Liver (tissue), 9 donors: ENCODE results near the gene GPR152. TPM values are rescaled to one million over a fixed set of nuclear protein-coding genes. Genes with fewer than 3 reads are reported as not detected.

ENCODE experiments used
- DNase-seq: peaks from one replicate; pipeline ENCODE4 v3.0.0-alpha.2; 2017; ENCODE audit warnings: low spot score
- H3K27ac ChIP-seq, 2 donors: one replicate each; pipeline ENCODE4 v1.7.0; 2013; ENCODE audit warnings: inconsistent platforms in 2 of 2, low read length in 2 of 2, control low read depth in 1 of 2, low read depth in 1 of 2, mild to moderate bottlenecking in 1 of 2
- H3K27me3 ChIP-seq, 4 donors: one replicate each; pipeline versions ENCODE4 v1.6.1 to v1.7.0; 2013; ENCODE audit warnings: low read length in 3 of 4, inconsistent platforms in 1 of 4, mild to moderate bottlenecking in 1 of 4, moderate library complexity in 1 of 4; ENCODE audit not compliant: control insufficient read depth in 4 of 4, insufficient read depth in 4 of 4
- H3K36me3 ChIP-seq, 4 donors: one replicate each; pipeline versions ENCODE4 v1.6.1 to v1.7.0; 2013; ENCODE audit warnings: low read length in 3 of 4, mild to moderate bottlenecking in 3 of 4, low read depth in 1 of 4, moderate library complexity in 1 of 4; ENCODE audit not compliant: control insufficient read depth in 4 of 4, insufficient read depth in 3 of 4
- H3K4me1 ChIP-seq, 4 donors: one replicate each; pipeline versions ENCODE4 v1.6.1 to v1.7.0; 2013; ENCODE audit warnings: low read length in 3 of 4, mild to moderate bottlenecking in 3 of 4, moderate library complexity in 1 of 4; ENCODE audit not compliant: control insufficient read depth in 4 of 4, insufficient read depth in 4 of 4
- H3K4me3 ChIP-seq, 3 donors: one replicate each; pipeline versions ENCODE4 v1.6.1 to v1.7.0; 2013; ENCODE audit warnings: low read length in 3 of 3, control low read depth in 1 of 3, low read depth in 1 of 3, mild to moderate bottlenecking in 1 of 3
- H3K9ac ChIP-seq, 2 donors: one replicate each; pipeline ENCODE4 v1.7.0; 2013; ENCODE audit warnings: low read length in 2 of 2, mild to moderate bottlenecking in 2 of 2, moderate library complexity in 2 of 2, control low read depth in 1 of 2, low read depth in 1 of 2
- H3K9me3 ChIP-seq, 4 donors: one replicate each; pipeline versions ENCODE4 v1.6.1 to v1.7.0; 2013; ENCODE audit warnings: low read length in 3 of 4; ENCODE audit not compliant: control insufficient read depth in 4 of 4
- EGR1 ChIP-seq, 2 donors: IDR thresholded peaks; 2 replicates each; pipeline ENCODE4 v1.6.1; 2016 to 2018; ENCODE audit warnings: antibody characterized with exemption in 2 of 2, low read depth in 2 of 2
- FOXA1 ChIP-seq: IDR thresholded peaks from 2 replicates; pipeline ENCODE4 v1.6.1; 2016; ENCODE audit warnings: antibody characterized with exemption
- GABPA ChIP-seq, 2 donors: IDR thresholded peaks in 1 of 2; conservative IDR thresholded peaks in 1 of 2; 2 replicates each; pipeline ENCODE4 v1.6.1; 2016; ENCODE audit warnings: antibody characterized with exemption in 2 of 2, mild to moderate bottlenecking in 1 of 2, moderate library complexity in 1 of 2
- JUND ChIP-seq, 2 donors: IDR thresholded peaks; 2 replicates each; pipeline ENCODE4 v1.6.1; 2016; ENCODE audit warnings: antibody characterized with exemption in 2 of 2
- RAD21 ChIP-seq, 2 donors: IDR thresholded peaks; 2 replicates each; pipeline ENCODE4 v1.6.1; 2016; ENCODE audit warnings: antibody characterized with exemption in 2 of 2, mild to moderate bottlenecking in 2 of 2
- RXRA ChIP-seq, 2 donors: IDR thresholded peaks; 2 replicates each; pipeline ENCODE4 v1.6.1; 2017 to 2018; ENCODE audit warnings: antibody characterized with exemption in 2 of 2, mild to moderate bottlenecking in 1 of 2
- SP1 ChIP-seq: IDR thresholded peaks from 2 replicates; pipeline ENCODE4 v1.6.1; 2018; ENCODE audit warnings: antibody characterized with exemption, mild to moderate bottlenecking
- TAF1 ChIP-seq: conservative IDR thresholded peaks from 2 replicates; pipeline ENCODE4 v1.6.1; 2016; ENCODE audit warnings: antibody characterized with exemption, mild to moderate bottlenecking
- YY1 ChIP-seq: IDR thresholded peaks from 2 replicates; pipeline ENCODE4 v1.6.1; 2016; ENCODE audit warnings: antibody characterized with exemption, mild to moderate bottlenecking
- WGBS: extraction: QIAGEN DNeasy Blood & Tissue Kit; methylation state at CpG from one replicate; pipeline ENCODE4 v1.1.7; 2013; 5-methylcytosine and 5-hydroxymethylcytosine counted together
- polyA plus RNA-seq, 2 donors: library from polyadenylated mRNA; stranded (reverse) in 1 of 2; unstranded in 1 of 2; fragments of 200-250 nt in 1 of 2; fragments of >200 nt in 1 of 2; fragmentation: Nextera tagmentation in 1 of 2; extraction: Ambion mirVana in 1 of 2; gene quantifications; one replicate each; pipeline versions ENCODE4 v1.2.1 to v1.2.3, GENCODE V29; 2013 to 2015
- total RNA-seq, 2 donors: library from RNA; depleted of rRNA; stranded (reverse); fragments of >200 nt; gene quantifications; one replicate each; pipeline ENCODE4 v1.2.3, GENCODE V29; 2014
- TF ChIP-seq, protein P1 (sequence below): IDR thresholded peaks from 2 replicates; pipeline ENCODE4 v1.6.1; 2016; ENCODE audit warnings: antibody characterized with exemption
- TF ChIP-seq, protein P2 (sequence below): fragments of 150-350 bp; IDR thresholded peaks from 2 replicates; pipeline ENCODE4 v1.5.1; 2017; ENCODE audit warnings: improper control_type of control experiment, low read depth, low read length; ENCODE audit not compliant: missing input control
- TF ChIP-seq, protein P3 (sequence below): IDR thresholded peaks from 2 replicates; pipeline ENCODE4 v1.6.1; 2016; ENCODE audit warnings: antibody characterized with exemption, mild to moderate bottlenecking
- TF ChIP-seq, protein P4 (sequence below): IDR thresholded peaks from 2 replicates; pipeline ENCODE4 v1.6.1; 2016; ENCODE audit warnings: antibody characterized with exemption
- donor health status: healthy.
- donor health status: healthy.
- donor health status: healthy.
- donor health status: healthy.
- donor health status: healthy.

Gene GPR152
- total and polyA plus RNA-seq, 4 donors = not detected

DNA sequence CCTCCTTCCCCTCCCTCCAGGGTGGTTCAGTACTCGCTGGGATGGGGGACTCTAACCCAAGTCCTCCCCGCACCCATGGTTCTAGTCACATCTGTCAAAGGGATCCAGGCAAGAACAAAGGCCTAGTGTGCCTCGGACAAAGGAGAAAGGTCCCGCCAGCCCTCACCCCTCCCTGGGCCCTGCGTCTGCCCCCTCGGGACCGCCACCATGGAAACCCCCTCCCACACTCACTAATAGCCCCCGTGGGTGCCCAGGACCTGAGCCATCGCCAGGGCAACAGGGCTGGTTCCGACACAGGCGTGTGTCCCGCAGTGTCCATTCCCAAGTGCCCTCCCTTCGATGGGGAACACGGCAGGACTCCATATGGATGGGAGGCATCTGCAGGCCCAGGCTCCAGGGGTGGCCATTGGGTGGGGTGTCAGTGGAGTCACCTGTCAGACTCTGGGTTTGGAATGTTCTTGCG, 42.1 kb downstream of the GPR152 start:
- no peak overlapping the region for H3K9ac ChIP-seq
- no peaks in the 10 kb centered on the region for H3K9me3 ChIP-seq
- H3K27me3 ChIP-seq = no peaks in the 10 kb centered on the region
- H3K36me3 ChIP-seq = no peaks in the 10 kb centered on the region
- WGBS = 68% methylated on average over 15 of the region's 15 CpGs
- no peak overlapping the region for H3K4me3 ChIP-seq
- no peak for DNase-seq
- no peak overlapping the region for H3K27ac ChIP-seq
- TF ChIP-seq FOXA1 (no peak), GABPA (IDR thresholded peaks at IDR 0.05 in 1 of 2, conservative IDR thresholded peaks at IDR 0.05 in 1 of 2) (no peak), SP1 (no peak)
- TF ChIP-seq, protein P1, sequence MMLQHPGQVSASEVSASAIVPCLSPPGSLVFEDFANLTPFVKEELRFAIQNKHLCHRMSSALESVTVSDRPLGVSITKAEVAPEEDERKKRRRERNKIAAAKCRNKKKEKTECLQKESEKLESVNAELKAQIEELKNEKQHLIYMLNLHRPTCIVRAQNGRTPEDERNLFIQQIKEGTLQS = no peak
- peaks cover 0 to 7% (median 1%) of the 10 kb centered on the region in 4 donors for H3K4me1 ChIP-seq

DNA sequence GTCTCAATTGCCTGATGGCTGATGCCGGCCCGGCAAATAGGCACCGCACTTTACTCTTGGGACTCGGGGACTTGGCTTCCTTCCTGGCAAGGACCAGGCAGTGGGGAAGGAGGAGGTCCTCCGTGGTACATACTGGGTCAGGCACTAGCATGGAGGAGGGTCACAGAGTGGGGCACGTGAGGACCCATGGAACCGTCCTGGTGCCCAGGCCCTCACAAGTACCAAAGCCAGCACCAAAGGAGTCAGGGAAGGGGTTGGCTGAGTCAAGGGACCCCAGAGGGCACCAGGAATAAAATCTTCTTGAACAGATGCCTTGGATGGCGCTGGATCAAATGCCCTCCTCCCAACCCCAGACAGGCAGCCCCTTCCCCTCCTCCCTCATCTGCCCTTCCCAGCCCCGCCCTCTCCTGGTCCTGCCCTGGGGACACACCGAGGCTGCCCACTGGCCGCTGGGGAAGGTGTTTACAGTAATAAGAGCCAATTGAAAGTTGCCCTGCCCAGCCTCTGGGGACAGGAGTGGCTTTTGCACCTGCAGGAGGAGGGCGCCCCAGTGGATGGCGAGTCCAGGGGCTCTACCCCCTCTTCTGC, 42.7 kb downstream of the GPR152 start:
- Histone ChIP-seq H3K27me3 (no peaks in the 10 kb centered on the region), H3K9me3 (no peaks in the 10 kb centered on the region), H3K9ac (no peak overlapping the region), H3K4me1 (peaks cover 0 to 4% (median 0%) of the 10 kb centered on the region in 4 donors), H3K36me3 (no peaks in the 10 kb centered on the region), H3K4me3 (no peak overlapping the region), H3K27ac (peak overlapping the region in 1 of 2 donors; percentile 5)
- TF ChIP-seq, protein P2, sequence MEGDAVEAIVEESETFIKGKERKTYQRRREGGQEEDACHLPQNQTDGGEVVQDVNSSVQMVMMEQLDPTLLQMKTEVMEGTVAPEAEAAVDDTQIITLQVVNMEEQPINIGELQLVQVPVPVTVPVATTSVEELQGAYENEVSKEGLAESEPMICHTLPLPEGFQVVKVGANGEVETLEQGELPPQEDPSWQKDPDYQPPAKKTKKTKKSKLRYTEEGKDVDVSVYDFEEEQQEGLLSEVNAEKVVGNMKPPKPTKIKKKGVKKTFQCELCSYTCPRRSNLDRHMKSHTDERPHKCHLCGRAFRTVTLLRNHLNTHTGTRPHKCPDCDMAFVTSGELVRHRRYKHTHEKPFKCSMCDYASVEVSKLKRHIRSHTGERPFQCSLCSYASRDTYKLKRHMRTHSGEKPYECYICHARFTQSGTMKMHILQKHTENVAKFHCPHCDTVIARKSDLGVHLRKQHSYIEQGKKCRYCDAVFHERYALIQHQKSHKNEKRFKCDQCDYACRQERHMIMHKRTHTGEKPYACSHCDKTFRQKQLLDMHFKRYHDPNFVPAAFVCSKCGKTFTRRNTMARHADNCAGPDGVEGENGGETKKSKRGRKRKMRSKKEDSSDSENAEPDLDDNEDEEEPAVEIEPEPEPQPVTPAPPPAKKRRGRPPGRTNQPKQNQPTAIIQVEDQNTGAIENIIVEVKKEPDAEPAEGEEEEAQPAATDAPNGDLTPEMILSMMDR = no peak
- TF ChIP-seq RAD21 (IDR thresholded peaks at IDR 0.05) (no peak), EGR1 (IDR thresholded peaks at IDR 0.05; ENCODE audit: low read depth in 2 of 2) (no peak), FOXA1 (no peak)
- no peak for DNase-seq
- 27% methylated on average over 13 of the region's 13 CpGs for WGBS

DNA sequence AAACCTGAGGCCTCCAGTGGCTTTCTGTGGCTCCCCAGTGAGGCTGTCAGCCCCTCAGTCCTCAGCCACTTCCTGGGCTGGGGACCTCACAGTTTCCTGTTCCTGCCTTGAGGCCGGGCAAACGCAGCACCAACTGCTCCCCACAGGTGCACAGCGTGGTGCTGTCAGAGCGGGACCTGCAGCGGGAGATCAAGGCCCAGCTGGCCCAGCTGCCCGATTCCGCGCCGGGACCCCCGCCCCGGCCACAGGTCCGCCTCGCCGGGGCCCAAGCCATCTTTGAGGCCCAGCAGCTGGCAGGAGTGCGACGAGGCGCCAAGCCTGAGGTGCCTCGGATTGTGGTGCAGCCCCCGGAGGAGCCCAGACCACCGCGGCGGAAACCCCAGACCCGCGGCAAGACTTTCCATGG, 43.3 kb downstream of the GPR152 start:
- peaks cover 0 to 3% (median 0%) of the 10 kb centered on the region in 4 donors for H3K4me1 ChIP-seq
- no peak overlapping the region for H3K9ac ChIP-seq
- H3K27me3 ChIP-seq = no peaks in the 10 kb centered on the region
- no peak overlapping the region for H3K27ac ChIP-seq
- TF ChIP-seq JUND (IDR thresholded peaks at IDR 0.05) (no peak), SP1 (no peak), YY1 (no peak), TAF1 (no peak), RXRA (IDR thresholded peaks at IDR 0.05) (no peak)
- TF ChIP-seq, protein P3, sequence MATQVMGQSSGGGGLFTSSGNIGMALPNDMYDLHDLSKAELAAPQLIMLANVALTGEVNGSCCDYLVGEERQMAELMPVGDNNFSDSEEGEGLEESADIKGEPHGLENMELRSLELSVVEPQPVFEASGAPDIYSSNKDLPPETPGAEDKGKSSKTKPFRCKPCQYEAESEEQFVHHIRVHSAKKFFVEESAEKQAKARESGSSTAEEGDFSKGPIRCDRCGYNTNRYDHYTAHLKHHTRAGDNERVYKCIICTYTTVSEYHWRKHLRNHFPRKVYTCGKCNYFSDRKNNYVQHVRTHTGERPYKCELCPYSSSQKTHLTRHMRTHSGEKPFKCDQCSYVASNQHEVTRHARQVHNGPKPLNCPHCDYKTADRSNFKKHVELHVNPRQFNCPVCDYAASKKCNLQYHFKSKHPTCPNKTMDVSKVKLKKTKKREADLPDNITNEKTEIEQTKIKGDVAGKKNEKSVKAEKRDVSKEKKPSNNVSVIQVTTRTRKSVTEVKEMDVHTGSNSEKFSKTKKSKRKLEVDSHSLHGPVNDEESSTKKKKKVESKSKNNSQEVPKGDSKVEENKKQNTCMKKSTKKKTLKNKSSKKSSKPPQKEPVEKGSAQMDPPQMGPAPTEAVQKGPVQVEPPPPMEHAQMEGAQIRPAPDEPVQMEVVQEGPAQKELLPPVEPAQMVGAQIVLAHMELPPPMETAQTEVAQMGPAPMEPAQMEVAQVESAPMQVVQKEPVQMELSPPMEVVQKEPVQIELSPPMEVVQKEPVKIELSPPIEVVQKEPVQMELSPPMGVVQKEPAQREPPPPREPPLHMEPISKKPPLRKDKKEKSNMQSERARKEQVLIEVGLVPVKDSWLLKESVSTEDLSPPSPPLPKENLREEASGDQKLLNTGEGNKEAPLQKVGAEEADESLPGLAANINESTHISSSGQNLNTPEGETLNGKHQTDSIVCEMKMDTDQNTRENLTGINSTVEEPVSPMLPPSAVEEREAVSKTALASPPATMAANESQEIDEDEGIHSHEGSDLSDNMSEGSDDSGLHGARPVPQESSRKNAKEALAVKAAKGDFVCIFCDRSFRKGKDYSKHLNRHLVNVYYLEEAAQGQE = no peak
- TF ChIP-seq, protein P1 = no peak
- TF ChIP-seq, protein P4, sequence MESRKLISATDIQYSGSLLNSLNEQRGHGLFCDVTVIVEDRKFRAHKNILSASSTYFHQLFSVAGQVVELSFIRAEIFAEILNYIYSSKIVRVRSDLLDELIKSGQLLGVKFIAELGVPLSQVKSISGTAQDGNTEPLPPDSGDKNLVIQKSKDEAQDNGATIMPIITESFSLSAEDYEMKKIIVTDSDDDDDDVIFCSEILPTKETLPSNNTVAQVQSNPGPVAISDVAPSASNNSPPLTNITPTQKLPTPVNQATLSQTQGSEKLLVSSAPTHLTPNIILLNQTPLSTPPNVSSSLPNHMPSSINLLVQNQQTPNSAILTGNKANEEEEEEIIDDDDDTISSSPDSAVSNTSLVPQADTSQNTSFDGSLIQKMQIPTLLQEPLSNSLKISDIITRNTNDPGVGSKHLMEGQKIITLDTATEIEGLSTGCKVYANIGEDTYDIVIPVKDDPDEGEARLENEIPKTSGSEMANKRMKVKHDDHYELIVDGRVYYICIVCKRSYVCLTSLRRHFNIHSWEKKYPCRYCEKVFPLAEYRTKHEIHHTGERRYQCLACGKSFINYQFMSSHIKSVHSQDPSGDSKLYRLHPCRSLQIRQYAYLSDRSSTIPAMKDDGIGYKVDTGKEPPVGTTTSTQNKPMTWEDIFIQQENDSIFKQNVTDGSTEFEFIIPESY = no peak
- no peak overlapping the region for H3K4me3 ChIP-seq
- no peaks in the 10 kb centered on the region for H3K36me3 ChIP-seq
- no peak for DNase-seq
- WGBS = 61% methylated on average over 24 of the region's 24 CpGs
- no peaks in the 10 kb centered on the region for H3K9me3 ChIP-seq
